ENCODE results near the gene TIAM1.

DNA sequence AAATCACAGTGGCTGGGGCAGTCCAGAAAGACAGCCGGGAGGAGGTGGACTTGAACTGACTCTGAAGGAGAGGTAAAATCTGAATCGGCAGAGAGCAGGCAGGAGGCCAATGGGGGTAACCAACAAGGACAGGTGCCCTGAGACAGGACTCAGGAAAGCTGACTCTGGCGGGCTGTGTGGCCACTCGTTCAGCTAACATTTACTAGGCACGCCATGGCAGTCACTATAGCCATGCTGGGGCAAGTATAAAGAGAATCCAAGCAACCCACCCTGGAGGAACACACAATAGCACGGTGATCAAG, 7.4 kb downstream of the TIAM1 start:
- TF ChIP-seq, protein P1, sequence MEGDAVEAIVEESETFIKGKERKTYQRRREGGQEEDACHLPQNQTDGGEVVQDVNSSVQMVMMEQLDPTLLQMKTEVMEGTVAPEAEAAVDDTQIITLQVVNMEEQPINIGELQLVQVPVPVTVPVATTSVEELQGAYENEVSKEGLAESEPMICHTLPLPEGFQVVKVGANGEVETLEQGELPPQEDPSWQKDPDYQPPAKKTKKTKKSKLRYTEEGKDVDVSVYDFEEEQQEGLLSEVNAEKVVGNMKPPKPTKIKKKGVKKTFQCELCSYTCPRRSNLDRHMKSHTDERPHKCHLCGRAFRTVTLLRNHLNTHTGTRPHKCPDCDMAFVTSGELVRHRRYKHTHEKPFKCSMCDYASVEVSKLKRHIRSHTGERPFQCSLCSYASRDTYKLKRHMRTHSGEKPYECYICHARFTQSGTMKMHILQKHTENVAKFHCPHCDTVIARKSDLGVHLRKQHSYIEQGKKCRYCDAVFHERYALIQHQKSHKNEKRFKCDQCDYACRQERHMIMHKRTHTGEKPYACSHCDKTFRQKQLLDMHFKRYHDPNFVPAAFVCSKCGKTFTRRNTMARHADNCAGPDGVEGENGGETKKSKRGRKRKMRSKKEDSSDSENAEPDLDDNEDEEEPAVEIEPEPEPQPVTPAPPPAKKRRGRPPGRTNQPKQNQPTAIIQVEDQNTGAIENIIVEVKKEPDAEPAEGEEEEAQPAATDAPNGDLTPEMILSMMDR (IDR thresholded peaks at IDR 0.05): no peak
- no peak for TF ChIP-seq POLR2A (IDR thresholded peaks at IDR 0.05; ENCODE audit: low read depth)

Data from esophagus muscularis mucosa (tissue), 3 donors.